A673 (cell line): ENCODE measurements around the gene GEMIN8. TPM values are rescaled to one million over a fixed set of nuclear protein-coding genes. Genes with fewer than 3 reads are reported as not detected.

Experiments
- BruUV-seq: library from RNA; stranded (reverse); fragments of 400-500 nt; replicated peaks from 2 replicates; lab custom pipeline; 2021; lab: Mats Ljungman, UMichigan
- CTCF ChIA-PET: fragments of 300-600 bp; sonication (Branson Sonifier 250); formaldehyde crosslinking; loops from one replicate; lab custom pipeline; 2022; ENCODE audit warnings: antibody characterized with exemption; lab: Charles Lee
- POLR2A ChIA-PET: fragments of 300-600 bp; sonication (Branson Sonifier 250); formaldehyde crosslinking; loops from one replicate; lab custom pipeline; 2022; ENCODE audit warnings: antibody characterized with exemption; ENCODE audit not compliant: low non-redundant PET; lab: Charles Lee
- DNase-seq: peaks from one replicate; pipeline ENCODE4 v3.0.0-alpha.2; 2015; ENCODE audit warnings: low spot score
- H3K27ac ChIP-seq: fragments of 200-600 bp; sonication (generic); 2 replicates; pipeline ENCODE4 v1.5.1; 2016; ENCODE audit warnings: mixed run types, low read depth, mild to moderate bottlenecking, mixed read lengths, antibody characterized with exemption, low read length; ENCODE audit not compliant: poor library complexity, severe bottlenecking
- H3K27me3 ChIP-seq: fragments of 200-600 bp; sonication (generic); replicated peaks from 2 replicates; pipeline ENCODE4 v1.6.1; 2017; ENCODE audit warnings: mixed run types, low read depth, mild to moderate bottlenecking, mixed read lengths, antibody characterized with exemption, low read length; ENCODE audit not compliant: insufficient read depth, poor library complexity
- H3K36me3 ChIP-seq: fragments of 200-600 bp; sonication (generic); 2 replicates; pipeline ENCODE4 v1.6.1; 2016; ENCODE audit warnings: mixed run types, mild to moderate bottlenecking, mixed read lengths, antibody characterized with exemption, low read length; ENCODE audit not compliant: insufficient read depth, poor library complexity, severe bottlenecking
- H3K4me1 ChIP-seq: fragments of 200-600 bp; sonication (generic); 2 replicates; pipeline ENCODE4 v1.6.1; 2017; ENCODE audit warnings: mixed run types, mild to moderate bottlenecking, mixed read lengths, antibody characterized with exemption, low read length; ENCODE audit not compliant: insufficient read depth, poor library complexity, severe bottlenecking
- H3K4me3 ChIP-seq: fragments of 200-600 bp; sonication (generic); 2 replicates; pipeline ENCODE4 v1.5.1; 2016; ENCODE audit warnings: low read depth, mixed run types, mild to moderate bottlenecking, mixed read lengths, low read length; ENCODE audit not compliant: poor library complexity, severe bottlenecking
- H3K9me3 ChIP-seq: fragments of 200-600 bp; sonication (generic); 2 replicates; pipeline ENCODE4 v1.6.1; 2016; ENCODE audit warnings: mixed run types, low read depth, mild to moderate bottlenecking, mixed read lengths, antibody characterized with exemption, low read length; ENCODE audit not compliant: poor library complexity, severe bottlenecking
- CTCF ChIP-seq: fragments of 300-800, 200-600 bp; sonication (generic); conservative IDR thresholded peaks from 2 replicates; pipeline ENCODE4 v1.5.1; 2017; ENCODE audit warnings: low read depth, mild to moderate bottlenecking, antibody characterized with exemption, low read length, moderate library complexity, mixed read lengths
- EZH2 ChIP-seq: fragments of 200-600 bp; sonication (generic); IDR thresholded peaks from 2 replicates; pipeline ENCODE4 v1.6.1; 2017; ENCODE audit warnings: borderline replicate concordance, low read depth, mild to moderate bottlenecking, mixed read lengths, antibody characterized with exemption, low read length; ENCODE audit not compliant: poor library complexity, severe bottlenecking
- intact Hi-C: fragments of 100-400 bp; cut with micrococcal nuclease; formaldehyde crosslinking; loops from one replicate; pipeline ENCODE4 v1.10.0; 2022; ENCODE audit not compliant: unreplicated experiment
- total RNA-seq: library from RNA; stranded (reverse); gene quantifications from 2 replicates; pipeline ENCODE4 v1.2.3, GENCODE V29; 2021

GEMIN8 gene
- total RNA-seq, 1 experiment from 2014 or later, result 9.2 TPM

DNA sequence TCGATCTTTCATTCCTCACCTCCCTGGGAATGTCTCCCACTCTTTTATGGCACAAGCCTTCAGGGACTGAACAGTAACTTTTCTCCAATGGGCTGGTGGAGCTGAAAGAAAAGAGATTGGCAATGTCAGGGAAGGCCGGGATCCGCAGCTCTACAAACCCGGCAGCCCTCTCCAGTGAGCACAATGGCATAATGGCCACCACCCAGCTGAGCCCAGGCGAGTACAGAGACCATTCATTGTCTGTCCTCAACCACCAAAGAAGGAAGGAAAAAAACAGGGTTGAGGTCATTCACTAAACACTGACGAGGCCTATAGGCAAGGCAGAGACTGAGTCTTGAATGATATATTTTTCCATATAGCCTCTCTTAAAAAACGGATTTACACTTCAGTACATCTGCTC lies 3.6 kb downstream of the GEMIN8 start:
- Histone ChIP-seq H3K9me3 (peaks cover 5% of the 10 kb centered on the region), H3K27ac (no peak overlapping the region), H3K36me3 (no peaks in the 10 kb centered on the region), H3K27me3 (no peaks in the 10 kb centered on the region), H3K4me1 (peaks cover 9% of the 10 kb centered on the region), H3K4me3 (no peak overlapping the region)
- CTCF ChIA-PET, result no interaction called here
- TF ChIP-seq EZH2, result no peak
- TF ChIP-seq CTCF, result no peak
- intact Hi-C loops, result loop anchor here (10.0 kb wide), 1 partner anchor 1081 kb away; no protein-coding TSS in a partner anchor
- no TSS peak for BruUV-seq
- no peak for DNase-seq
- POLR2A ChIA-PET, result interaction anchor here (0.6 kb wide), 1 partner anchor 23 kb away, joined by 4 read pairs; no protein-coding TSS in a partner anchor

GRCh38 chrX:14022019-14022418 lies 7.7 kb downstream of the GEMIN8 start:
- CTCF ChIA-PET, result no interaction called here

GRCh38 chrX:14017399-14017798 lies 12.3 kb downstream of the GEMIN8 start:
- intact Hi-C loops, result no loop called here
- ChIA-PET POLR2A (no interaction called here), CTCF (no interaction called here)
- TF ChIP-seq EZH2, result no peak
- TF ChIP-seq CTCF, result no peak
- Histone ChIP-seq H3K27ac (no peak overlapping the region), H3K27me3 (no peaks in the 10 kb centered on the region), H3K4me1 (no peaks in the 10 kb centered on the region), H3K36me3 (no peaks in the 10 kb centered on the region), H3K4me3 (no peak overlapping the region), H3K9me3 (peaks cover 4% of the 10 kb centered on the region)
- no peak for DNase-seq
- BruUV-seq, result no TSS peak

More at GRCh38 chrX:14022019-14022418, 7.7 kb downstream of the GEMIN8 start:
- POLR2A ChIA-PET, result no interaction called here
- Histone ChIP-seq H3K27ac (no peak overlapping the region), H3K27me3 (no peaks in the 10 kb centered on the region), H3K4me3 (no peak overlapping the region), H3K4me1 (no peaks in the 10 kb centered on the region), H3K36me3 (no peaks in the 10 kb centered on the region), H3K9me3 (peaks cover 5% of the 10 kb centered on the region)
- intact Hi-C loops, result loop anchor here (10.0 kb wide), 1 partner anchor 1077 kb away; no protein-coding TSS in a partner anchor
- no peak for TF ChIP-seq EZH2
- no peak for TF ChIP-seq CTCF
- no peak for DNase-seq
- no TSS peak for BruUV-seq
